Mononuclear cell (primary cell): Measurements from ENCODE around the gene SMARCB1. TPM values are rescaled to one million over a fixed set of nuclear protein-coding genes. Genes with fewer than 3 reads are reported as not detected.
A peak's percentile ranks its signal among the peaks of the same experiment; 100 is the strongest.
"Not testable (repeated sequence)": the region's sequence is repeated elsewhere in the genome, so short reads cannot be mapped to it uniquely, and the experiment has no call there.

Experiments
- H3K27me3 ChIP-seq: 2 replicates; pipeline ENCODE4 v1.6.0; 2011; ENCODE audit warnings: low read length, control low read depth; ENCODE audit not compliant: insufficient read depth
- H3K4me1 ChIP-seq: 2 replicates; pipeline ENCODE4 v1.5.1; 2011; ENCODE audit warnings: mild to moderate bottlenecking, low read length, control low read depth; ENCODE audit not compliant: insufficient read depth
- H3K4me3 ChIP-seq: 2 replicates; pipeline ENCODE4 v1.5.1; 2011; ENCODE audit warnings: mild to moderate bottlenecking, low read length, moderate library complexity
- H3K9me3 ChIP-seq: 2 replicates; pipeline ENCODE4 v1.5.1; 2011; ENCODE audit warnings: low read depth, mild to moderate bottlenecking, control low read depth, low read length
- total RNA-seq: library from RNA; depleted of rRNA; stranded (reverse); fragments of >200 nt; gene quantifications from one replicate; pipeline ENCODE4 v1.2.3, GENCODE V29; 2012

SMARCB1 gene
- total RNA-seq, 1 donor = 31.8 TPM

GRCh38 chr22:23846081-23846469, 59.3 kb downstream of the SMARCB1 start:
- Histone ChIP-seq H3K4me3 (no peak overlapping the region), H3K27me3 (no peaks in the 10 kb centered on the region), H3K9me3 (no peaks in the 10 kb centered on the region), H3K4me1 (peaks cover 41% of the 10 kb centered on the region)

- Histone ChIP-seq H3K9me3 (no peaks in the 10 kb centered on the region), H3K4me1 (peaks cover 41% of the 10 kb centered on the region), H3K27me3 (no peaks in the 10 kb centered on the region), H3K4me3 (no peak overlapping the region)
Observed at GRCh38 chr22:23847310-23847920, 60.6 kb downstream of the SMARCB1 start.

- Histone ChIP-seq H3K4me3 (no peak overlapping the region), H3K9me3 (no peaks in the 10 kb centered on the region), H3K27me3 (no peaks in the 10 kb centered on the region), H3K4me1 (peaks cover 41% of the 10 kb centered on the region)
Observed at GRCh38 chr22:23847991-23848864, 61.5 kb downstream of the SMARCB1 start.

GRCh38 chr22:23849009-23850006, 62.5 kb downstream of the SMARCB1 start:
- H3K4me3 ChIP-seq = no peak overlapping the region
- H3K9me3 ChIP-seq = no peaks in the 10 kb centered on the region
- H3K27me3 ChIP-seq = no peaks in the 10 kb centered on the region
- H3K4me1 ChIP-seq = peaks cover 36% of the 10 kb centered on the region

GRCh38 chr22:23850136-23850611, 63.4 kb downstream of the SMARCB1 start:
- Histone ChIP-seq H3K4me1 (peaks cover 27% of the 10 kb centered on the region), H3K9me3 (no peaks in the 10 kb centered on the region), H3K4me3 (no peak overlapping the region), H3K27me3 (no peaks in the 10 kb centered on the region)

- no peaks in the 10 kb centered on the region for H3K9me3 ChIP-seq
- H3K27me3 ChIP-seq = no peaks in the 10 kb centered on the region
- H3K4me3 ChIP-seq = peak overlapping the region; percentile 68
- H3K4me1 ChIP-seq = peaks cover 23% of the 10 kb centered on the region
Observed at GRCh38 chr22:23856721-23857605, 70.2 kb downstream of the SMARCB1 start.

- Histone ChIP-seq H3K4me3 (peak within 1 kb of the TSS; percentile 68), H3K9me3 (no peaks in the 10 kb centered on the region), H3K27me3 (no peaks in the 10 kb centered on the region), H3K4me1 (peaks cover 23% of the 10 kb centered on the region)
Observed at GRCh38 chr22:23857606-23858483, 71.1 kb downstream of the SMARCB1 start, which contains the start of gene SLC2A11. Gene SLC2A11 (plus strand): TSS chr22:23857875. CDS start chr22:23858000, 125 bp downstream.

- Histone ChIP-seq H3K27me3 (no peaks in the 10 kb centered on the region), H3K4me3 (peak overlapping the region; percentile 68), H3K9me3 (no peaks in the 10 kb centered on the region), H3K4me1 (peaks cover 23% of the 10 kb centered on the region)
Observed at GRCh38 chr22:23858484-23858815, 71.7 kb downstream of the SMARCB1 start.

- Histone ChIP-seq H3K4me3 (no peak overlapping the region), H3K27me3 (no peaks in the 10 kb centered on the region), H3K4me1 (peaks cover 23% of the 10 kb centered on the region), H3K9me3 (no peaks in the 10 kb centered on the region)
Observed at GRCh38 chr22:23859201-23859600, 72.4 kb downstream of the SMARCB1 start.

GRCh38 chr22:23860187-23860586, 73.4 kb downstream of the SMARCB1 start:
- H3K4me3 ChIP-seq, H3K27me3 ChIP-seq, H3K9me3 ChIP-seq: not testable (repeated sequence)
- H3K4me1 ChIP-seq = peaks cover 23% of the 10 kb centered on the region

GRCh38 chr22:23862103-23862502, 75.3 kb downstream of the SMARCB1 start:
- Histone ChIP-seq H3K9me3 (no peaks in the 10 kb centered on the region), H3K27me3 (no peaks in the 10 kb centered on the region), H3K4me1 (peaks cover 15% of the 10 kb centered on the region), H3K4me3 (no peak overlapping the region)

GRCh38 chr22:23864499-23865154, 77.9 kb downstream of the SMARCB1 start:
- not testable (repeated sequence) for H3K4me1 ChIP-seq, H3K27me3 ChIP-seq, H3K9me3 ChIP-seq, H3K4me3 ChIP-seq

- Histone ChIP-seq H3K27me3 (no peaks in the 10 kb centered on the region), H3K9me3 (no peaks in the 10 kb centered on the region), H3K4me3 (no peak overlapping the region), H3K4me1 (no peaks in the 10 kb centered on the region)
Observed at GRCh38 chr22:23868580-23868979, 81.8 kb downstream of the SMARCB1 start.
